Measurements from ENCODE around the gene TMEM150A.

GRCh38 chr2:85594715-85595300 is 7.7 kb downstream of the TMEM150A start:
- TF ChIP-seq CTCF (IDR thresholded peaks at IDR 0.05) (no peak), POLR2A (IDR thresholded peaks at IDR 0.05) (no peak)

All from esophagus squamous epithelium (tissue), 4 donors.